Fibroblast of upper back skin (primary cell): Measurements from ENCODE around the gene P2RX4.
"Not testable (repeated sequence)": the region's sequence is repeated elsewhere in the genome, so short reads cannot be mapped to it uniquely, and the experiment has no call there.

ENCODE experiments used
- DNase-seq: peaks from one replicate; pipeline ENCODE4 v3.0.0-alpha.2; 2013

Gene P2RX4

DNA sequence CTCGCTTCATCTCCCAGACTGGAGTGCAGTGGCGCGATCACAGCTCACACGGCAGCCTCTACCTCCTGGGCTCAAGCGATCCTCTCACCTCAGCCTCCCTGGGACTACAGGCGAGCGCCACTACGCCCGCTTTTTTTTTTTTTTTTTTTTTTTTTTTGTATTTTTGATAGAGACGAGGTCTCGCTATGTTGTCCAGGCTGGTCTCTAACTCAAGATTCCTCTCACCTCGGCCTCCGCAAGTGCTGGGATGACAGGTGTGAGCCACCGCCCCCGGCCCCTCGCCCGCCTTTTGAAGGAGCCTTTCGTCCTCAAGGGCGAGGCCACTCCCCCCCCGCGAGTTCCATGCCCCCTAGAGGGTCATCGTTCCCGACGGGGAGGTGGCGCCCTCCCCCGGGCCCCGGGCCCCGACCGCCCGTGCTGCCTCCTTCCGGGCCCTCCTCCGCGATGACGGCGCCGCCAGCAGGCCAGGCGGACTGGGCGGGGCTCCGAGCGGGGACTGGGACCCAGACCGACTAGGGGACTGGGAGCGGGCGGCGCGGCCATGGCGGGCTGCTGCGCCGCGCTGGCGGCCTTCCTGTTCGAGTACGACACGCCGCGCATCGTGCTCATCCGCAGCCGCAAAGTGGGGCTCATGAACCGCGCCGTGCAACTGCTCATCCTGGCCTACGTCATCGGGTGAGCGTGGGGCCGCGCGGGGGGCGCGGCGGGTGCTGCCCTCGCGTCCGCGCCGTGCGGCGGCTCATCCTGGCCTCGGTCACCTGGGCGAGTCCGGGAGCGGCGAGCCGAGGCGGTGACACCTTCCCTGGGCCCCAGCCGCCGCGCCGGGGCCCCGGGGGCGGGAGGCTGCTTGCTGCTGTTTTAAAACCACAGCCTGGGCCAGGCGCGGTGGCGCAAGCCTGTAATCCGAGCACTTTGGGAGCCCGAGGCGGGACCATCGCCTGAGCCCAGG, at the start of gene P2RX4:
Gene P2RX4 (plus strand): TSS at position 506 of the 949 bp plus-strand sequence. CDS start 36 bp downstream, at position 542.
- peak; percentile 69 for DNase-seq

GRCh38 chr12:121162384-121162783, 47.5 kb upstream of the P2RX4 start:
- no peak for DNase-seq

GRCh38 chr12:121162985-121163384, 46.9 kb upstream of the P2RX4 start:
- no peak for DNase-seq

- DNase-seq: not testable (repeated sequence)
Observed at GRCh38 chr12:121164839-121165238, 45.1 kb upstream of the P2RX4 start.

DNA sequence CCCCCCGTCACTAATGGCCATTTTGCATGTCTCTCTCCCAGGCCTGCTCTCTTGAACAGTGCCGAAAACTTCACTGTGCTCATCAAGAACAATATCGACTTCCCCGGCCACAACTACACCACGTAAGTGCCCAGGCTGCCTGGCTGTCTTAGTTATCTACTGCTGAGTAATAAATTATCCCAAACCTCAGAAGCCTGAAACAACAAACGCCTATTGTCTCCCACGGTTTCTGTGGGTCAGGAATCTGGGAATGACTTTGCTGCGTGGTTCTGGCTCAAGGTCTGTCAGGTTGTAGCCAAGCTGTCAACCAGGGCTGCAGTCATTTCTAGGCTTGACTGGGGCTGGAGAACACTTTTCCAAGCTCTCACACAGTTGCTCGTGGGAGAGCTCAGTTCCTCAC, 44.6 kb upstream of the P2RX4 start:
- DNase-seq: no peak

DNA sequence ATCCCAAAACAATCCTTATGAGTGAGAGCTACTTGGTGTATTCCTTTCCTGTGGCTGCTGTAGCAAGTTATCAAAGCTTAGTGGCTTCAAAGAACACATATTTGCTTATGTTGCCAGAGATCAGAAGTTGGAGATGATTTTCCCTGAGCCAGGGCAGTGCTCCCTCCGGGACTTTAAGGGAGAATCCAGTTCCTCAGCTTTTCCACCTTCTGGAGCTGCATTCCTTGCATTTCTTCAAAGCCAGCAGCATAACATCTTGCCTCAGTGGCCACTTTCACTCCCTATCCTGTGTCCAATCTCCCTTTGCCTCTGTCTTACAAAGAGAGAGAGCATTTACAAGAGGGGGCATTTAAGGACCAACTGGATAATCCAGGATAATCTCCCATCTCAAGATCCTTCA, 43.6 kb upstream of the P2RX4 start:
- DNase-seq: no peak

DNA sequence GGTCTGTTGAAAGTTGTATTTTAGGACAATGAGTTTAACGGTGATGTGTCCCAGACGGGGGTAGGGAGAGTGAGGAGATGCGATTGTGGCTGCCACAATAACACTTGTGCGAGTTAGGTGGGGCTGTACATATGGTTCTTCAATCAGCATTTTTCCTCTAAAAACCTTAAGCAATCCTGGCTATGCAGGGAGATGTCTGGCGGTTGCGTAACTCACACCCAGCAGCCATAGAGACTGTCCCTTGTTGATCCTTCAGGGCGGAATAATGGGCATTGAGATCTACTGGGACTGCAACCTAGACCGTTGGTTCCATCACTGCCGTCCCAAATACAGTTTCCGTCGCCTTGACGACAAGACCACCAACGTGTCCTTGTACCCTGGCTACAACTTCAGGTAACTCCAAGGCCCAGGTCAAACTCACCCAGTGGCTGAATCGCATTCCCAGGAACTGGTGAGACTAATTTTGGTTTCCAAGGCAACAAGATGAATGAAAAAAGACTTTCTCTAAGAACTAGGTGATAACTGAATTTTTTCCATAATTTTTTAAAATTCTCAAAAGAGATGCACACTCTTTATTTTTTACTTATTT, 42.6 kb upstream of the P2RX4 start:
- DNase-seq: peak; percentile 25

DNA sequence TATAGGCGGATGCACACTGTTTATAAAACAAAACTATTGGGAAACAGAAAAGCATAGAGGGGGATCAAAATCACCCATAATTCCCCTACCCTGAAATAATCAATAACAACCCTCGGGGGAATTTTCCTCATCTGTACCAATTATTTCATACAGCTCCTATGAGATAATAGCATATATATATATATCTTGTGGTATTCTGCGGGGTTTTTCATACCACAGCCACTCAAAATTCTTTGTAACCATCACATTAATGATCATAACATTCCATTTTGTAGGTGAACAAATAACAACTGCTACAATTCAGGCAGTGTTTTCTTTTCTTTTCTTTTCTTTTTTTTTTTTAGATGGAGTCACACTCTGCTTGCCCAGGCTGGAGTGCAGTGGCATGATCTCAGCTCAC, 42.0 kb upstream of the P2RX4 start:
- DNase-seq: no peak

GRCh38 chr12:121170151-121170550, 39.8 kb upstream of the P2RX4 start:
- DNase-seq: no peak

DNA sequence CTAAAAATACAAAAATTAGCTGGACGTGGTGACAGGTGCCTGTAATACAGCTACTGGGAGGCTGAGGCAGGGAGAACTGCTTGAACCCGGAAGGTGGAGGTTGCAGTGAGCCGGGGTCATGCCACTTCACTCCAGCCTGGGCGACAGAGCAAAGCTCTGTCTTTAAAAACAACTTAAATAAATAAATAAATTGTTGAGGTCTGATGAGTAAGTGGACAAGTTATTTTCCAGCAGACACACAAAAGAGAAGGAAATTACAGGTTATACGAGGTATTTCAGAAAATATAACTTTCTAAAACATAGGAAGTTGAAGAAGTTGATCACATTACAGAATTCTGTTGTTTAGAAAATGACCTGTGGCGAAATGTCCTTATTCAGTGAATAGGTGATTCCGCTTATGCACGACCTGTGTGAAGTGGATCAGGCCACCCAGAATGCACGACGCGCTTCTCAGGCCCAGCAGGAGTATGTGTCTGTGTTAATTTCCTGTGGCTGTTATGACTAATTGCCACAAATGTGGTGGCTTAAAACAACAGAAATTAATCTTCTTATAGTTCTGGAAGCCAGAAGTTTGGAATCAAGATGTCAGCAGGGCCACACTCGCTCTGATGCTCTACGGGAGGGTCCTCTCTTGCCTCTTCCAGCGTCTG, 39.2 kb upstream of the P2RX4 start:
- peak; percentile 24 for DNase-seq

DNA sequence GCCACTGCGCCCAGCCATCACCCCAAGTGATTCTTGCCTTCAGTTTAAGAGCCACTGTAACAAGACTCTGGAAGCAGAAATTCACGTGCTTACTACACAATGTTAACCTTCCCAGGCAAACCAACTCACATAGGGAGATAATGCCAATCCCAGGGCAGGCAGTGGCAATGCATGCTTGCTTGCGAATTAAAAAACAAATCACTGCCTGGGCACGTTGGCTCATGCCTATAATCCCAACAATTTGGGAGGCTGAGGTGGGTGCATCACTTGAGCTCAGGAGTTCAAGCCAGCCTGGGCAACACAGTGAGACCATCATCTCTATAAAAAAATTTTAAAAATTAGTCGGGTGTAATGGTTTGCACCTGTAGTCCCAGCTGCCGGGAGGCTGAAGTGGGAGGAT, 37.8 kb upstream of the P2RX4 start:
- DNase-seq: no peak

- no peak for DNase-seq
Observed at GRCh38 chr12:121175383-121176119, 34.4 kb upstream of the P2RX4 start.

GRCh38 chr12:121176826-121177529, 33.0 kb upstream of the P2RX4 start:
- no peak for DNase-seq

DNA sequence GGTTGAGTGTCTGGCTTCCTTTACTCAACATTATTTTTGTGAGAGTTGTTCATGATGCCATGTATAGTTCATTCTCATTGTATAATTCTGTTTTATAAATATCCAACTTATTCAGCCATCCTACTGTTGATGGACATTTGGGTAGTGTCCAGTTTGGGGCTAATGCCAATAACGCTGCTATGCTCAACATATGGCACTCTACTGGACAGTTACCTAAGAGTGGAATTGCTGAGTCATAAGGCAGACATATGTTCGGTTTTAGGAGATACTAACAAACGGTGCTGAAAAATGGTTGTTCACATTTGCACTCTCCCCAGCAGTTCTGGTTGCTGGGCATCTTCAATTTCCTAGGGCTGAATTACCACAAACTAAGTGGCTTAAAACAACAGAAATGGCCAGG, 28.7 kb upstream of the P2RX4 start:
- peak; percentile 64 for DNase-seq

DNA sequence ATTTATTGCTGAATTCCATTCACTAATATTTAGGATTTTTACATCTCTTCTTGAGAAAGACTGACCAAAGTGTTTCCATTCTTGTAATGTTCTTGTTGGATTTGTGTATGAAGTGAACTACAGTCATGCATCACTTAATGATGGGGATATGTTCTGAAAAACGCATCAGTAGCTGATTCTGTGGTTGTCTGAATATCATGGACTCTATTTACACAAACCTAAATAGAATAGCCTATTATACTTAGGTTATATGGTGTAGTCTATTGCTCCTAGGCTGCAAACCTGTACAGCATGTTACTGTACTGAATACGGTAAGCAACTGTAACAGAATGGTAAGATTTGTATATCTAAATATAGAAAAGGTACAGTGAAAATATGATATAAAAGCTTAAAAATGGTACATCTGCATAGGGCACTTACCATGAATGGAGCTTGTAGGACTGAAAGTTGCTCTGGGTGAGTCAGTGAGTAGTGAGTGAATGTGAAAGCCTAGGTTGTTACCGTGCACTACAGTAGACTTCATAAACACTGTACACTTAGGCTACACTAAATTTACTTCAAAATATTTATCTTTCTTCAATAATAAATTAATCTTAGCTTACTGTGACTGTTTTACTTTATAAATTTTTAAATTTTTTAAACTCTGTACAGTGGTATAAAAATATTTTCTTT, 27.6 kb upstream of the P2RX4 start:
- DNase-seq: no peak

- no peak for DNase-seq
Observed at GRCh38 chr12:121184425-121184824, 25.5 kb upstream of the P2RX4 start.

DNA sequence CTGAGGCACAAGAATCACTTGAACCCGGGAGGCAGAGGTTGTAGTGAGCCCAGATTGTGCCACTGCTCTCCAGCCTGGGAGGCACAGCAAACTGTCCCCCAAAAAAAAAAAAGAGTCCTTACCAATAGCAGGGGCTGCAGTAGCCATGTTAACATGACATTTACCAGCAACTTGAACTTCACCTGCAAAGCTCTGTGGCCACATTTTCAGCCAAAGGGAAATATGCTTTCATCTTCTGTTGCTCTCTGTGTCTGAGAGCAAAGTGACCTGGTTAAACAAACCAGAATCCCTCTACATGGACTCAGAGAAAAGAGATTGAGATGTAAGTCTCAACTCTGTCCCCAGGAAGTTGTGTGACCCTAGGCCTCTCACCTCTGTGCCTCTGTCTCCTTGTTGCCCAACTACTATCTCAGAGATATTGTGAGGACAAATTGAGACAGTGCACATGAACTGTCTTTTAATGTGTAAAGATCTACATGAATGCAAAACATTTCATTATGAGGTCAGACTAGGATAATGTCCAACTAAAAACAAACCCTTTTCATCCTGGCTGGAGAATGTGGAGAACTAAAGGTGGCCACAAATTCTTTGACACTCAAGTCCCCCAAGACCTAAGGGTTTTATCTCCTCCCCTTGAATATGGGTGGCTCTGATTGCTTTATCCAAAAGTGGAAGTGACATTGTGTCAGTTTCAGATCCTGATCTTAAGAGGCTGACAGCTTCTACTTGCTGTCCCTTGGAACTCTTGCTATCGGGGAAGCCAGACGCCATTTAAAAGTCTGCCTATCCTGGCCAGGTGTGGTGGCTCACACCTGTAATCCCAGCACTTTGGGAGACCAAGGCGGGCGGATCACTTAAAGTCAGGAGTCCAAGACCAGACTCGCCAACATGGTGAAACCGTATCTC, 24.7 kb upstream of the P2RX4 start:
- no peak for DNase-seq

DNA sequence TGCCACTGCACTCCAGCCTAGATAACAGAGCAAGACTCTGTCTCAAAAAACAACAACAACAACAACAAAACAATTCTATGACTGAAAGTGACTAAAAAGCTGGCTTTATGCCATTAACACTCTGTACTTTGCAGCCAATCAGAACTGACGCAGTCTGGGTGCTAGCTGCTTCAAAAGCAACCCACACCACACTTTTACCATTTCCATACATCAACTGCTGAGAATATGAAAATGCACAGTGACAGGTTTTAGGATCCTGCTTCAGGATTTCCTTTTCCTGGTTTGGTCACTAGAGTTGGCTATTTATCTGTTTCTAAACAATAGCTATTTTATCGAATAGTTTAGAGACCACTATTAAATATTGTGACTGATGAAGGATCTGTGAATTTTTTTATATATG, 23.1 kb upstream of the P2RX4 start:
- DNase-seq: no peak

- DNase-seq: no peak
Observed at GRCh38 chr12:121187501-121187900, 22.4 kb upstream of the P2RX4 start.

- DNase-seq: no peak
Observed at GRCh38 chr12:121188227-121188626, 21.7 kb upstream of the P2RX4 start.

GRCh38 chr12:121189131-121189530, 20.8 kb upstream of the P2RX4 start:
- no peak for DNase-seq
